Karpas-422 (cell line): Measurements from ENCODE around the gene MCRIP1. TPM values are rescaled to one million over a fixed set of nuclear protein-coding genes. Genes with fewer than 3 reads are reported as not detected.

Experiments used
- DNase-seq: peaks from one replicate; pipeline ENCODE4 v3.0.0-alpha.2; 2015
- H2AFZ ChIP-seq: fragments of 200-600 bp; sonication (generic); 2 replicates; pipeline ENCODE4 v1.6.1; 2014; ENCODE audit warnings: antibody characterized with exemption, low read length, mixed read lengths
- H3K27ac ChIP-seq: fragments of 200-600 bp; sonication (generic); 2 replicates; pipeline ENCODE4 v1.5.1; 2014; ENCODE audit warnings: mild to moderate bottlenecking, low read length, moderate library complexity
- H3K27me3 ChIP-seq: fragments of 200-600 bp; sonication (generic); 2 replicates; pipeline ENCODE4 v1.6.1; 2014; ENCODE audit warnings: low read length, mixed read lengths
- H3K36me3 ChIP-seq: fragments of 200-600 bp; sonication (generic); 2 replicates; pipeline ENCODE4 v1.6.1; 2014; ENCODE audit warnings: low read length, mixed read lengths; ENCODE audit not compliant: insufficient read depth
- H3K4me1 ChIP-seq: fragments of 200-600 bp; sonication (generic); 2 replicates; pipeline ENCODE4 v1.6.1; 2014; ENCODE audit warnings: mild to moderate bottlenecking, low read length, mixed read lengths
- H3K4me2 ChIP-seq: fragments of 200-600 bp; sonication (generic); 2 replicates; pipeline ENCODE4 v1.6.1; 2014; ENCODE audit warnings: low read length, low read depth, mild to moderate bottlenecking; ENCODE audit not compliant: poor library complexity, severe bottlenecking
- H3K4me3 ChIP-seq: fragments of 200-600 bp; sonication (generic); 2 replicates; pipeline ENCODE4 v1.5.1; 2014; ENCODE audit warnings: mild to moderate bottlenecking, antibody characterized with exemption, low read length, mixed read lengths
- H3K79me2 ChIP-seq: fragments of 200-600 bp; sonication (generic); 2 replicates; pipeline ENCODE4 v1.6.1; 2014; ENCODE audit warnings: mild to moderate bottlenecking, low read length, mixed read lengths
- H3K9ac ChIP-seq: fragments of 200-600 bp; sonication (generic); 2 replicates; pipeline ENCODE4 v1.6.0; 2014; ENCODE audit warnings: low read length
- H3K9me2 ChIP-seq: fragments of 200-600 bp; sonication (generic), shearing (Covaris generic); replicated peaks from 2 replicates; pipeline ENCODE4 v1.6.0; 2014; ENCODE audit warnings: mild to moderate bottlenecking, low read length, moderate library complexity; ENCODE audit not compliant: insufficient read depth
- H3K9me3 ChIP-seq: fragments of 300-700, 200-600 bp; sonication (generic); 2 replicates; pipeline ENCODE4 v1.6.1; 2014; ENCODE audit warnings: low read length, mixed read lengths
- H4K20me1 ChIP-seq: fragments of 200-600 bp; sonication (generic); 2 replicates; pipeline ENCODE4 v1.6.1; 2014; ENCODE audit warnings: mild to moderate bottlenecking, antibody characterized with exemption, low read length, low read depth; ENCODE audit not compliant: insufficient read depth
- total RNA-seq: library from RNA; depleted of rRNA; stranded (reverse); fragments of >200 nt; shearing (Covaris generic); gene quantifications from 2 replicates; pipeline ENCODE4 v1.2.3, GENCODE V29; 2014; ENCODE audit warnings: low replicate concordance

The MCRIP1 gene
- total RNA-seq, 1 experiment from 2014 or later: 55.9 TPM

DNA sequence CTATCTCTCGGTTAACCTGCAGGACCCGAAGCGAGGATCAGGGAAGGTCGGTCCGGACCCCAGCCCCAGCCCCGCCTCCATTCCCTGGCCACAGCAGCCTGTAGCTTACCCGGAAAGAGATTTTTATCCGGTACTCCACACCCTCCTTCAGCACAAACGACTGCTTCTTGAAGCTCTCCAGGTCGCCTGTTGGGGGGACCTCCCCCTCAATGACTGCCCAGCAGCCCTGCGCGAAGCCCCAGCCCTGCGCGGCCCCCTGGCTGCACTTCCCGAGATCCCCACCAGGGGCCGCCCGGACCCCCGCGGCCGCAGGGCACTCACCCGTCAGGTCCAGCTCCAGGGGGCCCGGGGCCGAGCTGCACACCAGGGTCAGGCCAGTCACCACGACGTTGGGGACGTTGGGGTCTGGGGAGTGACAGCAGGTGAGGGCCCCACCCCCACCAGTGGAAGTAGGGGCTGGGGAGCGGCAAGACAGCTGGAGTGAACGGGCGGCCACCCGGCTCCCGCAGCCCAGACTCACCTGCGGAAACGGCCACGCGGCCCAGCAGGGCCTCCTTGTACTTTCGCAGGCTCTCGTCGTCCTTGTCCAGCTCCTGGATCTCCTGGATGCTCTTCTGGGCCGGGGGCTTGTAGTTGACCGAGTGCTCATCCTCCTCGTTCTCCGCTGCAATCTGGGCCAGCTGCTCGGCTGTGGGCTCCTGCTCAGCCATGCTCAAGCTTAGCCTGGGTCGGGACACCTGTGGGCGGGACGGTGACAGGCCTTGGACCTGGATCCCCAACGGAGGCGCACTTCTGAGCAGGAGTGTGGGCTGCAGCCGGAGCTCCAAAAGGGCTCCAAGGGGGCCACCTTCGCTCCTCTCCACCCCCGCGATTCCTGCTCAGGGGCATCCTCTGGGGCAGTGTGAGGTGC, 36.4 kb upstream of the MCRIP1 start:
- no peaks in the 10 kb centered on the region for H3K9me2 ChIP-seq
- H3K4me1 ChIP-seq: peaks cover 59% of the 10 kb centered on the region
- peak overlapping the region; percentile 99 for H3K9ac ChIP-seq
- H3K27ac ChIP-seq: peak overlapping the region; percentile 92
- H4K20me1 ChIP-seq: peaks cover 17% of the 10 kb centered on the region; the same call in 1 of the 2 replicates
- H3K36me3 ChIP-seq: peaks cover 5% of the 10 kb centered on the region; the same call in 1 of the 2 replicates
- DNase-seq: peak; percentile 65
- peak overlapping the region; percentile 93 for H3K4me2 ChIP-seq
- H3K9me3 ChIP-seq: no peaks in the 10 kb centered on the region
- no peaks in the 10 kb centered on the region for H3K27me3 ChIP-seq
- H2AFZ ChIP-seq: no peak overlapping the region
- peaks cover 26% of the 10 kb centered on the region for H3K79me2 ChIP-seq
- H3K4me3 ChIP-seq: peak overlapping the region; percentile 100

DNA sequence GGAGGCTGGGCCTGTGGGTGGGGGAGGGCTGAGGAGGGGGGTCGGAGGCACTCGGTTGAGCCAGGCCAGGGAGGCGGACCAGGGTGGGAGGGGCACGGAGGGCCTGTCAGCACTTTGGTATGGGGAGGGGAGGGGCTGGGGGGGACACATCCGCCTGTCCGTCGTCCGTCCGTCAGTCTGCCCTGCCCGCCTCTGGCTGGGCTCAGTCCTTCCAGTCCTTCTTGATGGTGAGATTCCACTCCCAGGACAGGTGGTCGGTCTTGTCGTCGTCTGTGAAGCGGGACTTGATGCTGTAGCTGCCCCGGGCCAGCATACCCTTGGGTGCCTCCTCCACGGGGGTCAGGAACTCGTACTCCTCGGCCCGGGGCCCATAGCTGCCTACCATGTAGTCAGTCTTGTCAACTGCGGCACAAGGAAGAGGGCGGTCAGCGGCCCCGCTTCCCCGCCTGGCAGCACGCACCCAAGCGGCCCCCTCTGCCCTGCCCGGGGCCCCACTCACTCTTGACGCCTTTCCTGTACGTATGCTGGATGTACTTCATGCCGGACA, 35.7 kb upstream of the MCRIP1 start:
- H3K79me2 ChIP-seq: peaks cover 29% of the 10 kb centered on the region
- 0 out of 2 replicates have a peak overlapping the region, but pooled peaks have one; percentile 99 for H3K9ac ChIP-seq

DNA sequence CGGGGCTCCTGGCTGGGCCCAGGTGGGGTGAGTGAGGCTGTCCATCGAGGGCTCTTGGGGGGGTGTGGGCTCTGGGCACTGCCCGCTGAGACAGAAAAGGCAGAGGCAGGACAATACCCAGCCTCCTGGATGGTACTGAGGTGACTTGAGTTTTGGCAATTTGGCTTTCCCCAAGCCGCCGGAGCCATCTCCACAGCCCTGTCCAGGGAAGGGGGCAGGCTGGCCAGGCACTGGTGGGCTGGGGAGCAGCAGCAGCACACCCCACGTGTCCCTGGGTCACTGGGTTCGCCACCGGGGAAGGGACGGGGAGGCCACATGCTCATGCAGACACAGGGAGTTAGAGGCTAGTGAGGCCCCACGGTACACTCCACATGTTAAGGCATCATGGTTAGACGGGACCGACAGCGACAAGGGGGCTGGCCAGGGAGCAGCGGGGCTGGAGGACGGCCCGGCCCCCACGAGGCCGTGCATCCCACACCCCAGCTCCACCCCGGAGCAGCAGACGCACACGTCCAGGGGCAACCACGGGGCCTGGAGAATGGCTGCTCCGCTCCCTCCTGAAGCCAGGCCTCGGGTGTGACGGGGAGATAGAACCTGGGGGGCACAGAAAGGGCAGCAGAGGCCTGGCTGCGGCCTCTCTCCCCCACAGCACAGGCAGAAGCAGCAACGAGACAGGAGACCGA, 35.0 kb upstream of the MCRIP1 start:
- Histone ChIP-seq H3K9me3 (no peaks in the 10 kb centered on the region), H3K4me3 (no peak overlapping the region), H3K27me3 (no peaks in the 10 kb centered on the region), H3K9ac (0 out of 2 replicates have a peak overlapping the region, but pooled peaks have one; percentile 12), H2AFZ (no peak overlapping the region), H3K36me3 (peaks cover 13% of the 10 kb centered on the region; the same call in 1 of the 2 replicates), H4K20me1 (peaks cover 17% of the 10 kb centered on the region; the same call in 1 of the 2 replicates), H3K9me2 (no peaks in the 10 kb centered on the region), H3K4me1 (peaks cover 55% of the 10 kb centered on the region), H3K27ac (peak overlapping the region; percentile 53), H3K79me2 (peaks cover 35% of the 10 kb centered on the region), H3K4me2 (no peak overlapping the region)
- no peak for DNase-seq

More for the DNA sequence above, 35.7 kb upstream of the MCRIP1 start:
- no peak overlapping the region for H2AFZ ChIP-seq
- H3K27me3 ChIP-seq: no peaks in the 10 kb centered on the region
- H3K27ac ChIP-seq: no peak overlapping the region; the same call in 1 of the 2 replicates
- peak overlapping the region; percentile 93 for H3K4me2 ChIP-seq
- H4K20me1 ChIP-seq: peaks cover 17% of the 10 kb centered on the region; the same call in 1 of the 2 replicates
- H3K4me3 ChIP-seq: peak overlapping the region; percentile 100; the same call in 1 of the 2 replicates
- peaks cover 55% of the 10 kb centered on the region for H3K4me1 ChIP-seq
- H3K9me2 ChIP-seq: no peaks in the 10 kb centered on the region
- H3K9me3 ChIP-seq: no peaks in the 10 kb centered on the region
- peaks cover 7% of the 10 kb centered on the region; the same call in 1 of the 2 replicates for H3K36me3 ChIP-seq
- DNase-seq: peak; percentile 71

DNA sequence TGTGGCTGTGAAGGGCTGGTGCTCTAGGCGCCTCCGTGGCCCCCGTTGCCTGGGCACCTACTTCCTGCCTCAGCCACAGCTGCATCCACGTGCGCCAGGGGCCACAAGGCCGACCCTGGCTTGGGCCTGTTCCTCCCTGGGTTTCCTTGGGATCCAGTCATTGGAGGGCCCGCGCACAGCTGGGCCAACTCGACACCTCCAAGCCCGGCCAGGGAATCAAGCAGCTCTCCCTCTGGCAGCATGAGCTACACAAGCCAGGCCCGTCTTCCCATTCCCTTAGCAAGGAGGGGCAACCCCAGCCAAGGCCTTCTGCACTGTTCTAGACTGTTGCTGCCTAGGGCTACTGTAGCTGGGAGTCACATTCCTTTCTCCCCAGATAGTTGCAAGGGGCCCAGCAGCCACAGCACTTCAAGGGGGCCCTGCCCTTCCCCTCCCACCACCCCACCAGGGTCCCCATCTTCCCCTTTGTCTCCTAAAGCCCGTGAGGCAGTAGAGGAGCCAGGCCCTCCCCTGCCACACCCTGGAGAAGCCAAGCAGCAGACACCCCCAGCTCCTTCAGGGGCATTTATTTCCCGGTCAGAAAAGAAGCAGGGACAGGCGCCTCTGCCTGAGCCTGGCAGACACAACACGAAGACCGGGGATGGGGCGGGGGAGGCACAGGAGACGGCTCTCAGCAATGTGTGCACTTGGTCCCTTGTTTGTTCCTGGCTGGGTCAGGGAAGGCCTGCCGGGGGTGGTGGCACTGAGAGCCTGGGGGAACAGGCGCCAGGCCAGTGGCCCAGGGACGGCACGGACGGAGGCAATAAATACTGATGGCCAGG, 34.3 kb upstream of the MCRIP1 start:
- Histone ChIP-seq H3K9me3 (no peaks in the 10 kb centered on the region), H3K9ac (0 out of 2 replicates have a peak overlapping the region, but pooled peaks have one; percentile 14), H3K9me2 (no peaks in the 10 kb centered on the region), H3K4me1 (peaks cover 54% of the 10 kb centered on the region), H3K36me3 (peaks cover 18% of the 10 kb centered on the region; the same call in 1 of the 2 replicates), H3K79me2 (peaks cover 38% of the 10 kb centered on the region), H2AFZ (no peak overlapping the region), H3K27ac (peak overlapping the region; percentile 53), H3K4me3 (no peak overlapping the region), H3K27me3 (no peaks in the 10 kb centered on the region), H3K4me2 (no peak overlapping the region), H4K20me1 (peaks cover 17% of the 10 kb centered on the region; the same call in 1 of the 2 replicates)
- DNase-seq: peak; percentile 81

GRCh38 chr17:81866440-81867169, 33.5 kb upstream of the MCRIP1 start:
- H3K27ac ChIP-seq: peak overlapping the region; percentile 53
- peaks cover 17% of the 10 kb centered on the region; the same call in 1 of the 2 replicates for H4K20me1 ChIP-seq

DNA sequence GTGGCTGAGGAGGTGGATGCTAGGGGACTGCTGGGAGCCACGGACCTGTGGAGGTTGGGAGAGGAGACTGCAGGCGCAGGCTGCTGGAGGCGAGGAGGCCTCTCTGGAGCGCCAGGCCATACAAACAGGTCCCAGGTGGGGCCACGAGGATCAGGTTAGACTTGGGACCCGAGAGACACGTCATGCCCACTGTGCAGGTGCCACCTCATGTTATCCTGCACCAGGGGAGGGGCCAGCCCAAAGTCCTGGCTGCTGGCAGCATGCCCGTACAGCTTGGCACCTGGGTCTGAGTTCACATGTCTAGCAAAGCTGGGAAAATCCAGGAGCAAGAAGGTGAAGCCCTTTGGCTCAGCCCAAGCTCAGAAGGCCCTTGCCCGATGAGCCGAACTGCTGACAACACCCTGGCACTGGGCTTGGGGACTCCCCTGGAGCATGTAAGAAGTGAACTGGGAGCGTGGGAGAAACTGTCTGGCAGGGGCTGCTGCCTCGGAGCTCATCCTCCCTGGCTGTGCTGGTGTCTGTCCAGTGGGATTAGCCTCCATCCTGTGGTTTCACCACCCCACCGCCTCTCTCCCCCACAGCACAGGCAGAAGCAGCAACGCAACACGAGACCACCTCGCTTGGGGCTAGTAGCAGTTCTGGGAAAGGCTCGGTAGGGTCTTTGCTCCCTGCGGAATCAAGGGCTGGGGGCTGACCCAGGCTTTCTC, 32.8 kb upstream of the MCRIP1 start:
- Histone ChIP-seq H3K4me2 (no peak overlapping the region), H3K27ac (no peak overlapping the region), H4K20me1 (peaks cover 17% of the 10 kb centered on the region; the same call in 1 of the 2 replicates), H3K9me2 (no peaks in the 10 kb centered on the region), H3K27me3 (no peaks in the 10 kb centered on the region), H3K79me2 (peaks cover 41% of the 10 kb centered on the region), H3K4me1 (peaks cover 49% of the 10 kb centered on the region), H3K9me3 (no peaks in the 10 kb centered on the region), H3K4me3 (no peak overlapping the region), H2AFZ (no peak overlapping the region), H3K36me3 (peaks cover 18% of the 10 kb centered on the region; the same call in 1 of the 2 replicates), H3K9ac (no peak overlapping the region)
- peak; percentile 60 for DNase-seq

More at GRCh38 chr17:81866440-81867169, 33.5 kb upstream of the MCRIP1 start:
- Histone ChIP-seq H3K4me1 (peaks cover 52% of the 10 kb centered on the region), H3K9me3 (no peaks in the 10 kb centered on the region), H3K36me3 (peaks cover 18% of the 10 kb centered on the region; the same call in 1 of the 2 replicates), H3K27me3 (no peaks in the 10 kb centered on the region), H3K4me2 (no peak overlapping the region), H3K4me3 (no peak overlapping the region), H3K9ac (0 out of 2 replicates have a peak overlapping the region, but pooled peaks have one; percentile 14), H2AFZ (no peak overlapping the region), H3K9me2 (no peaks in the 10 kb centered on the region), H3K79me2 (peaks cover 38% of the 10 kb centered on the region)
- DNase-seq: no peak
